Endothelial cell of umbilical vein (primary cell): ENCODE results near the gene HPS4. TPM values are rescaled to one million over a fixed set of nuclear protein-coding genes. Genes with fewer than 3 reads are reported as not detected.

Experiments
- BruUV-seq: library from RNA; stranded (reverse); fragments of 400-500 nt; replicated peaks from 2 replicates; lab custom pipeline; 2021; lab: Mats Ljungman, UMichigan
- CTCF ChIA-PET: fragments of 300-600, 350-600 bp; sonication (Branson Sonifier 250); formaldehyde crosslinking; loops from one replicate; lab custom pipeline; 2021; ENCODE audit warnings: antibody characterized with exemption, inconsistent platforms; lab: Charles Lee
- POLR2A ChIA-PET: fragments of 300-600, 350-600 bp; sonication (Branson Sonifier 250); formaldehyde crosslinking; loops from one replicate; lab custom pipeline; 2021; ENCODE audit warnings: antibody characterized with exemption, inconsistent platforms; lab: Charles Lee
- DNase-seq: peaks from one replicate; pipeline ENCODE4 v3.0.0-alpha.2; 2011; ENCODE audit warnings: low read depth, low spot score
- FAIRE-seq: peaks from 2 replicates; lab custom pipeline; 2011; peaks lifted over from hg19 to GRCh38; lab: Jason Lieb, UNC
- H2AFZ ChIP-seq: 2 replicates; pipeline ENCODE4 v1.6.0; 2012; ENCODE audit warnings: low read depth, low read length, control low read depth, inconsistent platforms
- H3K27ac ChIP-seq: 2 replicates; pipeline ENCODE4 v1.5.1; 2011; ENCODE audit warnings: low read depth, mild to moderate bottlenecking, control low read depth, low read length, moderate library complexity; ENCODE audit not compliant: insufficient read depth
- H3K27me3 ChIP-seq, 2 experiments: 2 replicates each; pipeline versions ENCODE4 v1.6.0 to v1.6.1; 2011; ENCODE audit warnings: low read length in 2 of 2, mixed read lengths in 1 of 2; ENCODE audit not compliant: control insufficient read depth in 2 of 2, insufficient read depth in 2 of 2
- H3K36me3 ChIP-seq, 2 experiments: 2 replicates in 1 of 2; 3 replicates in 1 of 2; pipeline ENCODE4 v1.5.1; 2011; ENCODE audit warnings: low read length in 2 of 2, mild to moderate bottlenecking in 1 of 2, moderate library complexity in 1 of 2; ENCODE audit not compliant: control insufficient read depth in 2 of 2, insufficient read depth in 2 of 2; ENCODE audit errors: extremely low read depth in 1 of 2
- H3K4me1 ChIP-seq: 3 replicates; pipeline ENCODE4 v1.5.1; 2011; ENCODE audit warnings: mild to moderate bottlenecking, low read length; ENCODE audit not compliant: control insufficient read depth, insufficient read depth; ENCODE audit errors: extremely low read depth
- H3K4me2 ChIP-seq: 2 replicates; pipeline ENCODE4 v1.6.1; 2011; ENCODE audit warnings: low read length, control low read depth, mixed read lengths; ENCODE audit not compliant: insufficient read depth
- H3K4me3 ChIP-seq, 3 experiments: fragments of 200-600 bp in 1 of 3; sonication (generic), shearing (Covaris generic) in 1 of 3; replicated peaks in 1 of 3; 2 replicates each; pipeline ENCODE4 v1.5.1; 2011 to 2016; ENCODE audit warnings: control low read depth in 3 of 3, low read length in 3 of 3, mild to moderate bottlenecking in 2 of 3, inconsistent platforms in 1 of 3, low read depth in 1 of 3, moderate library complexity in 1 of 3; ENCODE audit not compliant: insufficient read depth in 1 of 3
- H3K79me2 ChIP-seq: 2 replicates; pipeline ENCODE4 v1.6.0; 2012; ENCODE audit warnings: low read length, inconsistent platforms; ENCODE audit not compliant: control insufficient read depth, insufficient read depth
- H3K9ac ChIP-seq: replicated peaks from 2 replicates; pipeline ENCODE3; 2011; ENCODE audit warnings: low read length, control low read depth; ENCODE audit not compliant: insufficient read depth; ENCODE audit errors: extremely low read depth
- H3K9me1 ChIP-seq: replicated peaks from 3 replicates; pipeline ENCODE4 v1.6.0; 2011; ENCODE audit warnings: mild to moderate bottlenecking, low read length; ENCODE audit not compliant: control insufficient read depth, insufficient read depth; ENCODE audit errors: extremely low read depth
- H3K9me3 ChIP-seq: replicated peaks from 2 replicates; pipeline ENCODE4 v1.5.1; 2012; ENCODE audit warnings: low read length, inconsistent platforms; ENCODE audit not compliant: control insufficient read depth, insufficient read depth
- H4K20me1 ChIP-seq: replicated peaks from 2 replicates; pipeline ENCODE3; 2011; ENCODE audit warnings: mild to moderate bottlenecking, low read length; ENCODE audit not compliant: control insufficient read depth, insufficient read depth; ENCODE audit errors: extremely low read depth
- EZH2 ChIP-seq: IDR thresholded peaks from 2 replicates; pipeline ENCODE4 v1.6.1; 2012; ENCODE audit warnings: borderline replicate concordance, low read depth, mild to moderate bottlenecking, moderate library complexity, low read length, inconsistent platforms; ENCODE audit not compliant: severe bottlenecking
- FOS ChIP-seq: IDR thresholded peaks from 2 replicates; pipeline ENCODE4 v1.6.1; 2011; ENCODE audit warnings: mild to moderate bottlenecking, low read length, moderate library complexity, borderline replicate concordance; ENCODE audit not compliant: insufficient read depth
- GATA2 ChIP-seq: IDR thresholded peaks from 2 replicates; pipeline ENCODE4 v1.7.0; 2011; ENCODE audit warnings: low read depth, mild to moderate bottlenecking, moderate library complexity, mixed read lengths, low read length; ENCODE audit not compliant: insufficient read length, insufficient read depth
- JUN ChIP-seq: IDR thresholded peaks from 2 replicates; pipeline ENCODE4 v1.6.1; 2011; ENCODE audit warnings: borderline replicate concordance, low read depth; ENCODE audit not compliant: insufficient read length, insufficient read depth
- MYC ChIP-seq: IDR thresholded peaks from one replicate; pipeline ENCODE4 v1.6.1; 2011; ENCODE audit warnings: mild to moderate bottlenecking, low read depth, low read length
- POLR2A ChIP-seq: IDR thresholded peaks from 2 replicates; pipeline ENCODE4 v1.6.1; 2012; ENCODE audit warnings: low read depth, mild to moderate bottlenecking, control low read depth, low read length
- POLR2AphosphoS5 ChIP-seq: IDR thresholded peaks from 2 replicates; pipeline ENCODE4 v1.6.1; 2012; ENCODE audit warnings: low read depth, mild to moderate bottlenecking, control low read depth, low read length, moderate library complexity; ENCODE audit not compliant: insufficient read depth
- dilution Hi-C: fragments of 300-500 bp; cut with MboI; formaldehyde crosslinking; loops from one replicate; pipeline ENCODE4 v1.15.0; 2019; ENCODE audit warnings: low sequenced_read_pairs; ENCODE audit not compliant: extremely low pct_ligation_motif_present
- intact Hi-C: fragments of 100-400 bp; cut with micrococcal nuclease; formaldehyde crosslinking; loops from one replicate; pipeline ENCODE4 v1.10.0; 2022
- polyA plus RNA-seq, 4 experiments: library from polyadenylated mRNA; depleted of rRNA in 3 of 4; stranded (reverse) in 3 of 4; unstranded in 1 of 4; fragments of >200 nt; gene quantifications; 2 replicates each; pipeline versions ENCODE4 v1.2.1 to v1.2.3, GENCODE V29; 2011 to 2012; ENCODE audit warnings: missing spikeins in 1 of 4
- total RNA-seq: library from RNA; stranded (reverse); gene quantifications from 2 replicates; pipeline ENCODE4 v1.2.3, GENCODE V29; 2021
- TF ChIP-seq, protein P1 (sequence below): IDR thresholded peaks from 2 replicates; pipeline ENCODE4 v1.6.1; 2011; ENCODE audit not compliant: insufficient read depth, insufficient read length
- TF ChIP-seq, protein P2 (sequence below), 2 donors: IDR thresholded peaks; 1 replicate in 1 of 2; 2 replicates in 1 of 2; pipeline ENCODE4 v1.5.1; 2011; ENCODE audit warnings: low read length in 2 of 2, mild to moderate bottlenecking in 2 of 2, moderate library complexity in 2 of 2, control low read depth in 1 of 2, inconsistent platforms in 1 of 2, low read depth in 1 of 2; ENCODE audit not compliant: insufficient read depth in 1 of 2; ENCODE audit errors: extremely low read depth in 1 of 2

Gene HPS4
- total and polyA plus RNA-seq, 2 donors (not counting 3 experiments of a cell fraction or from before 2014, with no cell fraction given), result 28.4 to 29.7 TPM

DNA sequence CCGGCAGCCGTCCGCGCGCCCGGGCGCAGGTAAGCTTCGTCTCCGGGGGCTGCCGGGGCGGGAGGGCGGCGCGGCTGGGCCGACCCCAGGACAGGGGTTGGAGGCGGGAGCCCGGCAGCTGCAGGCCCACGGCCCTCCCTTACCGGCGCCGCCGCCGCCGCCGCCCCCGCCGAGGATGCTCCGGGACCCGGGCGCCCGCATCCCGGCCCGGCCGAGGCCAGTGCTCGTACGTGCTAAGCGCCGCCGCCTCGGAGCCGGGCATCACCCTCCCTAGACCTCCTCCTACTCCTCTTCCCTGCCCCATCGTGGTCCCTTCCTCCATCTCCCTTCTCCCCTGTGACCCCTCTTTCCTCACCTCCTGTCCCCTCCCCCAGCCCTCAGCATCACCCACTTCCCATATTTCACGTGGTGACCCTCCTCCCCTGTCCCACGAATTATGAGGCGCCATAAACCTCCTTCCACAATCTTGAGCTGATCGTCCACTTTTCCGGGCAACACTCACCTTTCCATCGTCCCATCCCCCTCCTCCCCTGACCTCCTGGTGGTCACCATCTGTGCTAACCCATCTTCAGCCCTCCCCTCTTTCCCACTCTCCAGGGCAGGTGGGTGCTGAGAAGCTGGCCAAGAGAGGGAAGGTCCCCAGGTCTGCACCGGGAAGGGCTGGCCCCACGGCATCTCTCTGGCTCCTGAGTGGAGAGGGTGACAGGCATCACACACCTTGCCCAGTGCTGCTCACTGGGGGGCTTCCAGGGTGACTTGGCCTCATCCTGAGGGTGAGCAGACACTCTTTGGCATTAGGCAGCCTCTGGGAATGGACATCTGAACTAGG lies 53.9 kb downstream of the HPS4 start:
- H3K9me1 ChIP-seq, result no peaks in the 10 kb centered on the region
- no peaks in the 10 kb centered on the region for H3K79me2 ChIP-seq
- CTCF ChIA-PET, result interaction anchor here (0.8 to 2.1 kb wide), 7 partner anchors 14 to 62 kb away, joined by 4 to 12 read pairs (median 4); no protein-coding TSS in a partner anchor
- BruUV-seq, result no TSS peak
- no peak for FAIRE-seq
- no peak for DNase-seq
- H2AFZ ChIP-seq, result peak overlapping the region; percentile 23
- intact Hi-C loops, result loop anchor here (5.0 kb wide), 1 partner anchor 33 kb away; no protein-coding TSS in a partner anchor
- H3K4me2 ChIP-seq, result peak overlapping the region; percentile 20
- POLR2A ChIA-PET, result no interaction called here
- peaks cover 14% of the 10 kb centered on the region for H3K4me1 ChIP-seq
- dilution Hi-C loops, result no loop called here
- H4K20me1 ChIP-seq, result no peaks in the 10 kb centered on the region
- no peak overlapping the region for H3K9ac ChIP-seq
- peaks cover 5 to 15% of the 10 kb centered on the region in 2 experiments for H3K27me3 ChIP-seq
- H3K9me3 ChIP-seq, result no peaks in the 10 kb centered on the region
- peak overlapping the region in 2 of 3 experiments; percentile 21 to 55 for H3K4me3 ChIP-seq
- no peak for TF ChIP-seq POLR2A
- no peak for TF ChIP-seq EZH2
- H3K36me3 ChIP-seq, result peaks cover 0 to 6% of the 10 kb centered on the region in 2 experiments
- no peak overlapping the region for H3K27ac ChIP-seq

DNA sequence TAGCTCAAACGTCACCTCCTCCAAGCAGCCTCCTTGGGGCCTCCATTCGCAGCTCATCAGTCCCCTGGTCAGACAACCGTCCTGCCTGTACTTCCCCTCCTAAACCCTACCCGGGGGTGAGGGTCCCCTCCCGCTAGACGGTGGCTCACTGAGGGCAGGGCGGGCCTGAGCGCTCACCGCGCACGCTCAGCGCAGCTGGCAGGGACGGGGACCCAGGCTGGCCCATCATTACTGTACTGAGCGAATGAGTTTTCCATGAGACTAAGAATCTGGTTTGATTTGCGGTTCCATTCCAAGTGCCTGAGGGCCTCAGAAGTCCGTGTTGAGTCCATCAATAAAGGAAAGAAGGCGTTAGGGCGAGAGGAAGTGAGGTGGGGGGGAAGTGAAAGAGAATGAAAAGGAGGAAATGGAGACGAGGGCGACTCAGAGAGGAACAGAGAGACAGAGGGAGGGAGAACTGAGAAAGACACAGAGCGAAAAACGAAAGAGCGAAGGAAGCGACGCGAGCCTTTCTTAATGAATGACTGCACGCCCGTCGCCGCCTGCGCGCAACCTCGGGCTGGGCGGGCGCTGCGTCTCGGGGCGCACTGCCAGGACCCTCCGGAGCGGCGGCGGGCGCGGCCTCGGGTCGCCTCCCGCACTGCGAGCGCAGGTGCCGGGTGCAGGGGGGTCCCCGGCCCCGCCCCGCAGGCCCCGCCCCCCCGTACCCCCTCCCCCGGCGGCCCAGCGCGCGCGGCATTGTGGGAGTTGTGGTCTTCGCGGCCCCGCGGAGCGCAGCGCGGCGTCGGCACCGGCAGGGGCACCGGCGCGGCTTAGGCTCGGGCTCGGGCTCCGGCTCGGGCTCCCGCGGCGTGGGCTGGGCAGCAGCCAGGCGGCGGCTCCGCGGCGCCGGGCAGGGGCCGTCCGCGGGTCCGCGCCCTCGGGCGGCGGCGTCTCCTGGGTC lies 54.8 kb downstream of the HPS4 start, which contains the start of gene ASPHD2:
Gene ASPHD2, plus strand, starts transcription at position 746 of the 943 bp plus-strand sequence. CDS start 4,356 bp downstream, outside the sequence.
- Histone ChIP-seq H4K20me1 (no peaks in the 10 kb centered on the region), H3K9ac (peak within 1 kb of the TSS; percentile 40), H3K79me2 (no peaks in the 10 kb centered on the region), H3K36me3 (no peaks in the 10 kb centered on the region), H3K9me3 (no peaks in the 10 kb centered on the region), H3K4me3 (peak within 1 kb of the TSS; percentile 17 to 69 (median 55)), H2AFZ (peak within 1 kb of the TSS; percentile 61), H3K27me3 (peaks cover 5 to 17% of the 10 kb centered on the region in 2 experiments), H3K27ac (peak within 1 kb of the TSS; percentile 6), H3K4me2 (peak within 1 kb of the TSS; percentile 40), H3K4me1 (peaks cover 14% of the 10 kb centered on the region), H3K9me1 (no peaks in the 10 kb centered on the region)
- DNase-seq (peak; percentile 64), FAIRE-seq (peak; percentile 75)
- BruUV-seq, result TSS peak; percentile 91
- CTCF ChIA-PET, result interaction anchor here (1.5 kb wide), 1 partner anchor 33 kb away, joined by 4 read pairs; no protein-coding TSS in a partner anchor
- intact Hi-C loops (loop anchor here (5.0 kb wide), 1 partner anchor 34 kb away; no protein-coding TSS in a partner anchor), dilution Hi-C loops (no loop called here)
- POLR2A ChIA-PET, result no interaction called here
- TF ChIP-seq JUN (no peak), EZH2 (no peak), GATA2 (no peak), POLR2AphosphoS5 (peak; percentile 16), FOS (no peak), POLR2A (peak; percentile 69), MYC (no peak)
- TF ChIP-seq, protein P1, sequence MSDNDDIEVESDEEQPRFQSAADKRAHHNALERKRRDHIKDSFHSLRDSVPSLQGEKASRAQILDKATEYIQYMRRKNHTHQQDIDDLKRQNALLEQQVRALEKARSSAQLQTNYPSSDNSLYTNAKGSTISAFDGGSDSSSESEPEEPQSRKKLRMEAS, result no peak
- TF ChIP-seq, protein P2, sequence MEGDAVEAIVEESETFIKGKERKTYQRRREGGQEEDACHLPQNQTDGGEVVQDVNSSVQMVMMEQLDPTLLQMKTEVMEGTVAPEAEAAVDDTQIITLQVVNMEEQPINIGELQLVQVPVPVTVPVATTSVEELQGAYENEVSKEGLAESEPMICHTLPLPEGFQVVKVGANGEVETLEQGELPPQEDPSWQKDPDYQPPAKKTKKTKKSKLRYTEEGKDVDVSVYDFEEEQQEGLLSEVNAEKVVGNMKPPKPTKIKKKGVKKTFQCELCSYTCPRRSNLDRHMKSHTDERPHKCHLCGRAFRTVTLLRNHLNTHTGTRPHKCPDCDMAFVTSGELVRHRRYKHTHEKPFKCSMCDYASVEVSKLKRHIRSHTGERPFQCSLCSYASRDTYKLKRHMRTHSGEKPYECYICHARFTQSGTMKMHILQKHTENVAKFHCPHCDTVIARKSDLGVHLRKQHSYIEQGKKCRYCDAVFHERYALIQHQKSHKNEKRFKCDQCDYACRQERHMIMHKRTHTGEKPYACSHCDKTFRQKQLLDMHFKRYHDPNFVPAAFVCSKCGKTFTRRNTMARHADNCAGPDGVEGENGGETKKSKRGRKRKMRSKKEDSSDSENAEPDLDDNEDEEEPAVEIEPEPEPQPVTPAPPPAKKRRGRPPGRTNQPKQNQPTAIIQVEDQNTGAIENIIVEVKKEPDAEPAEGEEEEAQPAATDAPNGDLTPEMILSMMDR (IDR thresholded peaks at IDR 0.05; ENCODE audit: extremely low read depth in 1 of 2, insufficient read depth in 1 of 2, low read depth in 1 of 2, low read length in 2 of 2), result no peak
